Raji (cell line): ENCODE measurements around the gene HOXC13.

Experiments used
- POLR2A ChIP-seq: IDR thresholded peaks from 2 replicates; pipeline ENCODE4 v1.6.1; 2011; ENCODE audit warnings: low read depth, low read length, control low read depth; ENCODE audit not compliant: insufficient read depth

Gene HOXC13

GRCh38 chr12:53932915-53933314 is 5.7 kb upstream of the HOXC13 start:
- TF ChIP-seq POLR2A = no peak

- TF ChIP-seq POLR2A = no peak
Measured at GRCh38 chr12:53935383-53936341, 3.0 kb upstream of the HOXC13 start.

- no peak for TF ChIP-seq POLR2A
Measured at GRCh38 chr12:53937099-53937498, 1.5 kb upstream of the HOXC13 start.

GRCh38 chr12:53937596-53938325 is 870 bp upstream of the HOXC13 start:
- TF ChIP-seq POLR2A = no peak

- TF ChIP-seq POLR2A = no peak
Measured at GRCh38 chr12:53939141-53940108, 794 bp downstream of the HOXC13 start.

GRCh38 chr12:53940443-53941014 is 1.9 kb downstream of the HOXC13 start:
- no peak for TF ChIP-seq POLR2A

- TF ChIP-seq POLR2A = no peak
Measured at GRCh38 chr12:53941187-53941586, 2.6 kb downstream of the HOXC13 start.

GRCh38 chr12:53941750-53942149 is 3.1 kb downstream of the HOXC13 start:
- TF ChIP-seq POLR2A = no peak

- no peak for TF ChIP-seq POLR2A
Measured at GRCh38 chr12:53942467-53942997, 3.9 kb downstream of the HOXC13 start.

GRCh38 chr12:53944209-53944608 is 5.6 kb downstream of the HOXC13 start:
- no peak for TF ChIP-seq POLR2A

- TF ChIP-seq POLR2A = no peak
Measured at GRCh38 chr12:53944907-53945847, 6.5 kb downstream of the HOXC13 start.

- TF ChIP-seq POLR2A = no peak
Measured at GRCh38 chr12:53947743-53948142, 9.1 kb downstream of the HOXC13 start.
